Immature natural killer cell (primary cell): ENCODE results near the gene TRIM26. TPM values are rescaled to one million over a fixed set of nuclear protein-coding genes. Genes with fewer than 3 reads are reported as not detected.
"Not testable (repeated sequence)": the region's sequence is repeated elsewhere in the genome, so short reads cannot be mapped to it uniquely, and the experiment has no call there.

Experiments used
- DNase-seq, 3 donors: peaks; one replicate each; pipeline ENCODE4 v3.0.0; 2022; ENCODE audit warnings: mixed read lengths in 1 of 3
- H3K27ac Mint-ChIP-seq, 6 donors: one replicate each; pipeline ENCODE4 v1.8.0; 2020; ENCODE audit warnings: mixed read lengths in 6 of 6, mild to moderate bottlenecking in 5 of 6, inconsistent platforms in 4 of 6, moderate library complexity in 3 of 6
- H3K27me3 Mint-ChIP-seq, 3 donors: one replicate each; pipeline ENCODE4 v1.8.0; 2020 to 2021; ENCODE audit warnings: low read depth in 3 of 3, mild to moderate bottlenecking in 3 of 3, mixed read lengths in 3 of 3, moderate library complexity in 3 of 3, inconsistent platforms in 1 of 3
- H3K36me3 Mint-ChIP-seq, 3 donors: one replicate each; pipeline ENCODE4 v1.8.0; 2020; ENCODE audit warnings: mixed read lengths in 3 of 3, inconsistent platforms in 2 of 3, mild to moderate bottlenecking in 2 of 3
- H3K4me1 Mint-ChIP-seq, 2 donors: one replicate each; pipeline ENCODE4 v1.8.0; 2020; ENCODE audit warnings: inconsistent platforms in 2 of 2, mild to moderate bottlenecking in 2 of 2, mixed read lengths in 2 of 2, moderate library complexity in 1 of 2
- H3K4me3 Mint-ChIP-seq, 5 donors: one replicate each; pipeline ENCODE4 v1.8.0; 2020; ENCODE audit warnings: mild to moderate bottlenecking in 5 of 5, mixed read lengths in 5 of 5, inconsistent platforms in 3 of 5, moderate library complexity in 3 of 5
- H3K9me3 Mint-ChIP-seq, 6 donors: one replicate each; pipeline ENCODE4 v1.8.0; 2020; ENCODE audit warnings: mild to moderate bottlenecking in 6 of 6, mixed read lengths in 6 of 6, inconsistent platforms in 4 of 6, moderate library complexity in 3 of 6
- polyA plus RNA-seq, 3 donors: library from polyadenylated mRNA; unstranded; fragments of 300-500 nt; fragmentation: Illumina TruSeq; gene quantifications; one replicate each; pipeline ENCODE4 v1.2.3, GENCODE V29; 2021

The TRIM26 gene
- polyA plus RNA-seq, 3 donors from 2014 or later: 11.6 to 65.0 (median 22.7) TPM

DNA sequence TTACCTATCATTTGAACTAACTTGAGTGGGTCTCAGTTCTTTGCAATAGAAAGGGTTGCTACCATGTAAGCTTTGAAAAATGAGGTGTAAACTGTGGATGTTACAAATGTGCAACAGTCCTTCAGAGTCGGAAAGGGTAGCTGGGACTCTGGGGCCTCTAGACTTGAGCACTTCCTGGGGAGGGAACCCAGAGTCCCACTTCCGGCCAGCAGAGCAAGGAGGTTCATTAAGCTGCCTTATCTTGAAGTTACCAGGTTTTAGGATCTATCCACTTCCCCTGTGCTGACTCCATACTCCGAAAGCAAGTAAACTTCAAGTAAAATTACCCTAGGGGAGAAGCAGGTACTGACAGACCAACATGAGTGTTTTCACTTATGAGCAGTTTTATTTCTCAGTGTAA is 61.6 kb downstream of the TRIM26 start:
- no peak for DNase-seq
- no peaks in the 10 kb centered on the region for H3K36me3 Mint-ChIP-seq
- no peak overlapping the region for H3K4me3 Mint-ChIP-seq

DNA sequence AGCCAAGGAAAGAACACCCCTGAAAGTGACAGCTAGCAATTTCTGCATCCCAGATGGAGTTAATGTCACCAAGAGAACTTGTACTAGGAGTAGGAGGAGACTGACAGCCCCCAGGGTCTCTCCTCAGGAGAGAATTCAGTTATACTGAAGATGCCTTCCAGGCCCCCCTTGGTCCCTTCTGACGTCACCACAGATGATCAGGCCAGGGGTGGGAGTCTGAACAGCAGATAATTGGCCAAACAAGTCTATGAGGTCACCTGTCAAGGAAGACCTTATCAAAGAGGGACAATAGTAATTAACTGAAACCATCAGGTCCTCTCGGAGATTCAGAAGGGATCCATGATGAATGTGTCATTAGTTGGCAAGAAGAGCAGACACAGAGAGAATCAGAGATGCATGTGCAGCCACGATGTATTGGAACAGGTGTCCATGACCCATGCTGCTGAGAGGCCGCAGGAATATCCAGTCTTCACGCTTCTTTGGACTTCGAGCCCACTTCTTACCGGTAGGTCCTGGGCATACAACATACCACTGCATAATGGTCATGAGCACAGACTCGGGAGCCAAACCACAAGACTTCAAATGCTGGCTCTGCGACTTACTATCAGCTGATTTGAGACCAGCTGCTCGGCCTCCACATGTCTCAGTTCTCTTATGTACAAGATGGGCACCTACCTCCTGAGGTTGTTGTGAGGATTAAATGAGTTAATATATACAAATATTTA is 62.4 kb downstream of the TRIM26 start:
- Mint-ChIP-seq H3K36me3 (no peaks in the 10 kb centered on the region), H3K4me3 (no peak overlapping the region), H3K27ac (no peak overlapping the region), H3K4me1 (peaks cover 4 to 8% of the 10 kb centered on the region in 2 donors), H3K9me3 (no peaks in the 10 kb centered on the region), H3K27me3 (peaks cover 0 to 15% (median 0%) of the 10 kb centered on the region in 3 donors)
- DNase-seq: no peak

More for the DNA sequence above, 61.6 kb downstream of the TRIM26 start:
- Mint-ChIP-seq H3K4me1 (peaks cover 4 to 8% of the 10 kb centered on the region in 2 donors), H3K27ac (peak overlapping the region in 1 of 6 donors; percentile 40), H3K27me3 (peaks cover 0 to 15% (median 0%) of the 10 kb centered on the region in 3 donors), H3K9me3 (no peaks in the 10 kb centered on the region)

DNA sequence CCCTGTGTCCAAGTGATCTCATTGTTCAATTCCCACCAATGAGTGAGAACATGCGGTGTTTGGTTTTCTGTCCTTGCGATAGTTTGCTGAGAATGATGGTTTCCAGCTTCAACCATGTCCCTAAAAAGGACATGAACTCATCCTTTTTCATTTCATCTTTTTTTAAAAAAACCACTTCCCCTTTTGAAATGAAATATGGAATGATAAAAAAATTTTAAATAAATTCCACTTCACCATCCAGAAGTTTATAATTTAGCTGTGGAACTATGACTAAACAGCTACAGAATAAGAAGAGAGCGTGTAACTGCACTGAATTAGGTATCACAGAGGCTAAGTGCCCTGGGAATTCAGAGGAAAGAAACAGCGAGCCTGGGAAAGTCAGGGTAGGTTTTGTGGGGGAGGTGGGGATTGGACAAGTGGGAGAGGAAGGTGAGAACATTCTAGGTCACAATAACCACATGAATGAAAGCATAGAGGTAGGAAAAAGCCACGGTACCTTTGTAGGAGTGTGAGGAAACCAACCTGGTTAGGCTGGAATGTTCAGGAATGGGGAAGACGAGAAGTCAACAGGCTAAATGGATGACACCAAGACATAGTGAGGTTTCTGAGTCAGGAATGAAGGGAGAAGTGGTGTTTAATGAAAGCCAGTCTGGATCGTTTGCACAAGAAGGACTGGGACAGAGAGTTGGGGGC is 63.2 kb downstream of the TRIM26 start:
- no peak overlapping the region for H3K4me3 Mint-ChIP-seq
- peaks cover 4 to 8% of the 10 kb centered on the region in 2 donors for H3K4me1 Mint-ChIP-seq
- H3K9me3 Mint-ChIP-seq: no peaks in the 10 kb centered on the region
- no peaks in the 10 kb centered on the region for H3K36me3 Mint-ChIP-seq
- H3K27ac Mint-ChIP-seq: no peak overlapping the region
- DNase-seq: no peak
- peaks cover 0 to 17% (median 0%) of the 10 kb centered on the region in 3 donors for H3K27me3 Mint-ChIP-seq

DNA sequence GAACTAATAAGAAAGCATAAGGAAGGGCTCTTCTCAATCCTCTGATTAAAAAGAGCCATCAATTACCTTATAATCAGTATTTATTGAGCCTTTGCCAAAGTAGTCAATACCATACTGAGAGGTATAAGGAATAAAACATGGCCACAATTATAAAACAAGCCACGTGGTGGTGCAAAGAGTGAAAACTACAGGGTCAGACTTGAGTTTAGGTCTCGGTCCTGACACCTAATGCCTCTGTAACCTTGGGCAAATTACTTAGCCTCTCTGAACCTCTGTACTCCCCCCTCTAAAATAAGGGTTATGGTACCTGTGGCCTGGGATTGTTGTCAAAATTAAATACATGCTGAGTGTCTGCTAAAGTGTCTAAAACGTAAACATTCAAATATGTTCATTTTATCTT is 64.0 kb downstream of the TRIM26 start:
- Mint-ChIP-seq H3K4me1 (peaks cover 4 to 8% of the 10 kb centered on the region in 2 donors), H3K4me3 (no peak overlapping the region), H3K27me3 (peaks cover under 1 to 13% (median 4%) of the 10 kb centered on the region in 3 donors), H3K9me3 (peaks cover 0 to 4% (median 0%) of the 10 kb centered on the region in 6 donors), H3K27ac (no peak overlapping the region), H3K36me3 (no peaks in the 10 kb centered on the region)
- no peak for DNase-seq

DNA sequence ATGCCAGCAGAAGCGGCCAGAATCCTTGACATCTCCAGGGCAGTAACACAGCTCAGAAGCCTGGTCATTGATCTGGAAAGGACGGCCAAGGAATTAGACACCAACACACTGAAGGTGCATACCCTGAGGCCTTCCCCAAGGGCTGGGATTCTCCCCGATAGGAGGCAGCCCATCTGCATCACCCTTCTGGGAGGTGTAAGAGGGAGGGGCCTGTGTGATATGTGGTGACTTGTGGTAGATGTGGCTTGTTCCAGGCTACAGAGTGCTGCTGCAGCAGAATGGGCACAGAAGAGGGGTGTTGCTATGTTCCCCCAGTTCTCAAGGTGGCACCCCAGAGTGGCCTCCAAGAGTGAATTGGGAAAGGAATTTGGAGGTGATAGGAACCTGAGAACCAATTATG is 66.1 kb downstream of the TRIM26 start:
- DNase-seq: no peak
- H3K27me3 Mint-ChIP-seq: peaks cover 2 to 11% (median 9%) of the 10 kb centered on the region in 3 donors
- no peak overlapping the region for H3K4me3 Mint-ChIP-seq
- H3K9me3 Mint-ChIP-seq: peaks cover 0 to 4% (median 0%) of the 10 kb centered on the region in 6 donors
- H3K36me3 Mint-ChIP-seq: no peaks in the 10 kb centered on the region
- H3K4me1 Mint-ChIP-seq: peaks cover 4 to 8% of the 10 kb centered on the region in 2 donors
- no peak overlapping the region for H3K27ac Mint-ChIP-seq

DNA sequence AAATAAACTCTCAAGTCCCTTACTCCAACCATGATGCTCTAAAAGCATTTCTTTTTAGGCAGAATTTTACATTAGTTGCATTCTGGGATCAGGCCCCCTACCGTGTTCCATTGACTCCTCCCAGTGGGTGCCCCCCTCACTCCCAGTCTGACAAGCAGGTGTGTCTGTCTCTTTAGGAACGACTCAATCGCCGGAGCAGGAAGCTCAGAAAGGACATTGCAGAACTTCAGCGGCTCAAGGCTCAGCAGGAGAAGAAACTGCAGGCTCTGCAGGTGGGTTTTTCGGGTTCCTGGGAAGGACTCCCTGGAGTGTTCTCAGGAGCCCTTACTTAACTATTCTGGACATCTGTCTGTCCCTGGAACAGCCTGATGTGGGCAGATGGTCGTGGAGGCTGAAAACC is 67.4 kb downstream of the TRIM26 start:
- peaks cover 5 to 14% (median 9%) of the 10 kb centered on the region in 3 donors for H3K27me3 Mint-ChIP-seq

DNA sequence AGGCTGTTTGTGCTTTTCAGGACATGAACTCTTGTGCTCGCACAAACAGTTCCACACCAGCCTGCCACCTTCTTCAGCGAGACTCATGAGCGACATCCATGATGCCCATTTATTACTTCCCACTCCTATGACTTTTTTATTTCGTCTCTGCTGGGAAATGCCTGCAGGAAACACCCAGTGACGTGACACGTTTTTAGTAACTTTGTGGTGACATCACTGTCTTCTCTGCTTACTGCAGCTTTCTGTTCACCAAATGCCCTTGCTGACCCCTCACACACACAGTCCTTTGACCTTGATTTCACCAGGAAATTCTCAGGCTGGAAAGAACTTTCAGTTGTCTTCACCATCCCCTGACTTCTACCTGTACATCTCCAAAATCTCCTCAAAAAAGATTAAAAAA is 68.4 kb downstream of the TRIM26 start:
- peaks cover 0 to 6% (median 0%) of the 10 kb centered on the region in 6 donors for H3K9me3 Mint-ChIP-seq
- peaks cover 5 to 14% (median 9%) of the 10 kb centered on the region in 3 donors for H3K27me3 Mint-ChIP-seq
- H3K27ac Mint-ChIP-seq: no peak overlapping the region
- H3K4me3 Mint-ChIP-seq: no peak overlapping the region
- H3K4me1 Mint-ChIP-seq: no peaks in the 10 kb centered on the region
- no peaks in the 10 kb centered on the region for H3K36me3 Mint-ChIP-seq
- no peak for DNase-seq

More for the DNA sequence above, 67.4 kb downstream of the TRIM26 start:
- no peak for DNase-seq
- Mint-ChIP-seq H3K27ac (no peak overlapping the region), H3K9me3 (peaks cover 0 to 4% (median 0%) of the 10 kb centered on the region in 6 donors), H3K4me3 (no peak overlapping the region), H3K4me1 (no peaks in the 10 kb centered on the region), H3K36me3 (no peaks in the 10 kb centered on the region)

DNA sequence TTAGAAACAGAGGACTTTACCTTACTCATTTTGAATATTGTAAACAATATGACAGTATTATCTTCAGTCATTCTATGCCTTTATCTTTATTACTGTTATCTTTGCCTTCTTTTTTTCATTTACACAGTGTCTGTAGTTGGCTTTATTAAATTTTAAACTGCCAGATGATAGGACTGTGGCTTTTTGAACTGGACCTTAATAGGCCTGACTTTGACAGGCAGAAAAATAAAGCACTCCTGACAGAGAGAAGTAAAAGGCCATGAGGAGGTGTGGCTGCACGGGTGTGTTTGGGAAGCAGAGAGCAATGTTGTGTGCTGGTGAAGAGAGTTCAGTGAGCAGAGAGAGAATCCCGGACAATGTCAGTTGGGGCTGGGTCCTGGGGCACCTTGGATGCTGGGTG is 69.4 kb downstream of the TRIM26 start:
- no peaks in the 10 kb centered on the region for H3K36me3 Mint-ChIP-seq
- H3K27ac Mint-ChIP-seq: no peak overlapping the region
- peaks cover 5 to 16% (median 9%) of the 10 kb centered on the region in 3 donors for H3K27me3 Mint-ChIP-seq
- no peaks in the 10 kb centered on the region for H3K4me1 Mint-ChIP-seq
- no peak for DNase-seq
- H3K9me3 Mint-ChIP-seq: peaks cover 0 to 6% (median 0%) of the 10 kb centered on the region in 6 donors
- no peak overlapping the region for H3K4me3 Mint-ChIP-seq

DNA sequence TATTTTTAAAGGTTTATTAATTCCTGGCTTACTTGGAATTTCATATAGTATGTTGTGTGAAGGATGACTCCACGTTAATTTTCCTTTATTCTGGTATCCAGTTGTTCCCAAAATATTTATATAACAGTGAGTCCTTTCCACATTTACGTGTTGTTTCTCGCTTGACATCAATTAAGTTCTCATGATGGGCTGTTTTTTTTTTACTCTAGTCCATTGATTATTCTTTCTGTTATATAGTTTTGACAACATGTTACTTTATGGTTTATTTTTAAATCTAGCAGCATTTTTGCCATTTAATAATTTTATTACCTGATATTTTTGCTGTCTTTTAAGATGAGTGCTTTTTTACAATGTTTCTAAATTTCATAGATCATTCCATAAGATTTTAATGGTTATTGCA is 70.5 kb downstream of the TRIM26 start:
- no peak for DNase-seq
- Mint-ChIP-seq H3K36me3 (no peaks in the 10 kb centered on the region), H3K4me3 (no peak overlapping the region), H3K9me3 (peaks cover 0 to 6% (median 0%) of the 10 kb centered on the region in 6 donors), H3K27me3 (peaks cover 5 to 17% (median 9%) of the 10 kb centered on the region in 3 donors), H3K4me1 (no peaks in the 10 kb centered on the region), H3K27ac (no peak overlapping the region)

DNA sequence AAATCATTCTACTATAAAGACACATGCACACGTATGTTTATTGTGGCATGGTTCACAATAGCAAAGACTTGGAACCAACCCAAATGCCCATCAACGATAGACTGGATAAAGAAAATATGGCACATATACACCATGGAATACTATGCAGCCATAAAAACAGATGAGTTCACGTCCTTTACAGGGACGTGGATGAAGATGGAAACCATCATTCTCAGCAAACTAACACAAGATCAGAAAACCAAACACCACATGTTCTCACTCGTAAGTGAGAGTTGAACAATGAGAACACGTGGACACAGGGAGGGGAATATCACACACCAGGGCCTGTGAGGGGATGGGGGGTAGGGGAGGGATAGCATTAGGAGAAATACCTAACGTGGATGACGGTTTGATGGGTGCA is 73.0 kb downstream of the TRIM26 start:
- H3K9me3 Mint-ChIP-seq, H3K36me3 Mint-ChIP-seq, H3K27ac Mint-ChIP-seq, H3K4me1 Mint-ChIP-seq, DNase-seq, H3K4me3 Mint-ChIP-seq: not testable (repeated sequence)
- peaks cover 5 to 14% (median 9%) of the 10 kb centered on the region in 3 donors for H3K27me3 Mint-ChIP-seq

DNA sequence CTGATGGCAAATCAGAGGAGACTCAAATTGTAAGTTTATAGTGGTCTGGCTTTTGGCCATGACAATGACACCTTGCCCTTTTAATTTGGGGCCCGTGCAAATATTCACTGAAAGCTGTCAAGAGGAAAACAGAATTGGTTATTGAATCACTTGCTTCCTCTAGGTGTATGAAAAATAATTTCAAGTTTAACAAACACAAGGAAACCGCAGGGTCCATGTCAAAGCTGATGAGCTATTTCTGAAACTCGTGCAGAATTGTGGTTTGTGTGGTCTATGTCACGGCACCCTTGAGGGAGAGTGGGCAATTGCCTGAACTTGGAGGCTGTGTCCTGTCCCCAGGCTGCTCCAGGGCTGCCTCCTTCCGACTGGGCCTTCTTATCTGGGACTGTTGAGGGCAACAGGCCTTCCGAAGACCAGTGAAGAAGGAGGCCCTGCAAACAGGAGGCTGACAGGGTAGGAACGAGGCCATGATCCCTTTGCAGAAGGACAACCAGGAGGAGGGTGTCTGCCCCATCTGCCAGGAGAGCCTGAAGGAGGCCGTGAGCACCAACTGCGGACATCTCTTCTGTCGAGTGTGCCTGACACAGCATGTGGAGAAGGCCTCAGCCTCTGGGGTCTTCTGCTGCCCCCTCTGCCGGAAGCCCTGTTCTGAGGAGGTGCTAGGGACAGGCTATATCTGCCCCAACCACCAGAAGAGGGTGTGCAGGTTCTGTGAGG is 76.5 kb downstream of the TRIM26 start:
- no peak for DNase-seq
- peaks cover 2 to 16% (median 5%) of the 10 kb centered on the region in 3 donors for H3K27me3 Mint-ChIP-seq

DNA sequence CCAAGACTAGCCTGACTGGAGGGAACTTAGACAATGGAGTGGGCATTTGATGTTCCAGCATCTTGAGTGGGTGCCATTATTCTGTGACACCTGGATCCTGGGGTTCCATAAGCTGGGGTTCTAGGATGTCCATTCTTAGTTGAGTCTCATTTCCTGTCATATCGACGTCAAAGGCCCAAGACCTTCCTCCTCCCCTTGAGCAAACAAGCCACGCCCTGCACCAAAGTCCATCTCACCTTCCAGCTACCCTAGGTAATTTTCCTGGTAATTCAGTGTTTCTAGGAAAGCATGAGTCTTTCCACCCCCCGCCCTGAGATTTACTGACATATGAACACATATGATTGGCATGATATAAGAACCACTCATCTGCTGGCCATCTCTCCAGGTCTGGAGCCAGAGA is 77.4 kb downstream of the TRIM26 start, which contains the start of gene TRIM40:
TSS of gene TRIM40 (plus strand) at position 384 of the 400 bp plus-strand sequence. CDS start 897 bp downstream, outside the sequence.
- no peak within 1 kb of the TSS for H3K4me3 Mint-ChIP-seq
- H3K27me3 Mint-ChIP-seq: peaks cover 3 to 21% (median 9%) of the 10 kb centered on the region in 3 donors
- H3K4me1 Mint-ChIP-seq: peaks cover 4% of the 10 kb centered on the region in 2 donors
- H3K9me3 Mint-ChIP-seq: peaks cover 0 to 2% (median 0%) of the 10 kb centered on the region in 6 donors
- no peak for DNase-seq
- H3K27ac Mint-ChIP-seq: no peak within 1 kb of the TSS
- peaks cover 0 to 4% (median 0%) of the 10 kb centered on the region in 3 donors for H3K36me3 Mint-ChIP-seq

More for the DNA sequence above, 76.5 kb downstream of the TRIM26 start:
- H3K27ac Mint-ChIP-seq: no peak overlapping the region
- peaks cover 0 to 2% (median 0%) of the 10 kb centered on the region in 6 donors for H3K9me3 Mint-ChIP-seq
- H3K4me1 Mint-ChIP-seq: peaks cover 0 to 2% of the 10 kb centered on the region in 2 donors
- no peak overlapping the region for H3K4me3 Mint-ChIP-seq
- H3K36me3 Mint-ChIP-seq: no peaks in the 10 kb centered on the region

DNA sequence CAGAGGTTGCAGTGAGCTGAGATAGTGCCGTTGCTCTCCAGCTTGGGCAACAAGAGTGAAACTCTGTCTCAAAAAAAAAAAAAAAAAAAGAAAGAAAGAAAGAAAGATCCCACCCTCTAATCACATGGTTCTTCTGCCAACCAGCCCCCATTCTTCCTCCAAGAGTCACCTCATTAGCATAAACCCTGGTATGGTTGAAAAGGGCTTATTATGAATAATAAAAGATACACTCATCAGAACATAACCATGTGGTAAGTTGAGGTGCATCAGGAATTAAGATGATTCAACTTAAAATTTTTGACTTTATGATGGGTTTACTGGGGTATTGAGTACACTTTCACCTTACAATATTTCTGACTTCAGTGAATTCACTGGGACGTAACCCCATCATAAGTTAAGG is 78.1 kb downstream of the TRIM26 start:
- Mint-ChIP-seq H3K27me3 (peaks cover 7 to 21% (median 9%) of the 10 kb centered on the region in 3 donors), H3K36me3 (peaks cover 0 to 4% (median 0%) of the 10 kb centered on the region in 3 donors), H3K9me3 (peaks cover 0 to under 1% (median 0%) of the 10 kb centered on the region in 6 donors), H3K27ac (no peak overlapping the region), H3K4me1 (peaks cover 4 to 6% of the 10 kb centered on the region in 2 donors), H3K4me3 (no peak overlapping the region)
- DNase-seq: no peak
